Measurements from ENCODE around the gene SDCCAG8.

DNA sequence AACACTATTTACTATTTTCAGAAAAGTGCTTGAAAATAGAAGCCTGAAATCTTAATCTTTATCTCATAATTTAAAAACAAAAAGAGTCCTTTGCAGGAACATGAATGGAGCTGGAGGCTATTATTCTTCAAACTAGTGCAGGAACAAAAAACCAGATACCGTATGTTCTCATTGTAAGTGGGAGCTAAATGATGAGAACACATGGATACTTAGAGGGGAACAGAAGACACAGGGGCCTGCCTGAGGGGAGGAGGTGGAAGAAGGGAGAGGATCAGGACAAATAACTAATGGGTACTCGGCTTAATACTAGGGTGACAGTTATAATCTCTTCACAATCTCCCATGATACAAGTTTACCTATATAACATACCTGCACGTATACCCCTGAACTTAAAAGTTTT, 176.3 kb downstream of the SDCCAG8 start:
- TF ChIP-seq, protein P1, sequence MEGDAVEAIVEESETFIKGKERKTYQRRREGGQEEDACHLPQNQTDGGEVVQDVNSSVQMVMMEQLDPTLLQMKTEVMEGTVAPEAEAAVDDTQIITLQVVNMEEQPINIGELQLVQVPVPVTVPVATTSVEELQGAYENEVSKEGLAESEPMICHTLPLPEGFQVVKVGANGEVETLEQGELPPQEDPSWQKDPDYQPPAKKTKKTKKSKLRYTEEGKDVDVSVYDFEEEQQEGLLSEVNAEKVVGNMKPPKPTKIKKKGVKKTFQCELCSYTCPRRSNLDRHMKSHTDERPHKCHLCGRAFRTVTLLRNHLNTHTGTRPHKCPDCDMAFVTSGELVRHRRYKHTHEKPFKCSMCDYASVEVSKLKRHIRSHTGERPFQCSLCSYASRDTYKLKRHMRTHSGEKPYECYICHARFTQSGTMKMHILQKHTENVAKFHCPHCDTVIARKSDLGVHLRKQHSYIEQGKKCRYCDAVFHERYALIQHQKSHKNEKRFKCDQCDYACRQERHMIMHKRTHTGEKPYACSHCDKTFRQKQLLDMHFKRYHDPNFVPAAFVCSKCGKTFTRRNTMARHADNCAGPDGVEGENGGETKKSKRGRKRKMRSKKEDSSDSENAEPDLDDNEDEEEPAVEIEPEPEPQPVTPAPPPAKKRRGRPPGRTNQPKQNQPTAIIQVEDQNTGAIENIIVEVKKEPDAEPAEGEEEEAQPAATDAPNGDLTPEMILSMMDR (IDR thresholded peaks at IDR 0.05): no peak
- no peak for TF ChIP-seq POLR2A (IDR thresholded peaks at IDR 0.05)
